Adrenal gland (tissue), 5 donors: ENCODE results near the gene EXOC4.

Experiments
- POLR2A ChIP-seq, 2 donors: fragments of 450-650 bp; IDR thresholded peaks; one replicate each; pipeline ENCODE4 v1.6.1; 2017; ENCODE audit warnings: antibody characterized with exemption in 2 of 2, mild to moderate bottlenecking in 2 of 2, moderate library complexity in 1 of 2
- TF ChIP-seq, protein P1 (sequence below), 6 experiments: fragments of 450-650 bp in 4 of 6; fragments of 200-600 bp in 2 of 6; sonication (generic) in 1 of 6; IDR thresholded peaks; 1 replicate in 5 of 6; 2 replicates in 1 of 6; pipeline versions ENCODE4 v1.5.1 to v1.8.0; 2016 to 2021; ENCODE audit warnings: antibody characterized with exemption in 6 of 6, mild to moderate bottlenecking in 2 of 6, moderate library complexity in 1 of 6
- donor health status: DM: no; HTN: no; CAD: no.

DNA sequence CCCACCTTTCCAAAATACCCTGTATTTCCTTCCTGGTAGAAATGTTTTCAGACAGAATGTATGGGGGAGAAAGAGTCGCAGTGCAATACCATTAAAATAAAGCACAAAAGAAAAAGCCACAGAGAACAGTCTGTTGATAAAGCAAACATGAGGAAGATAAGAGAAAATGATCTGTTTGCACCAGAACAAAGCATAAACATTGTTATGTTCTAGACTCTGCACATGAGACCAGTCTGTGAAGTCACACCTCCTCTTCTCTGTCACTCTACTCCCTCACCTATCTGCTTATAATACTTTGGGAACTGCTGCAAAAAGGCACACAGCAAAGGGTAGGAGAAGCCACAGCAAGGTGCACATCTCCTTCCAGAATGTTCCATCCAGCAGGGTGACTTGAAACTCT is 807.0 kb downstream of the EXOC4 start:
- TF ChIP-seq, protein P1, sequence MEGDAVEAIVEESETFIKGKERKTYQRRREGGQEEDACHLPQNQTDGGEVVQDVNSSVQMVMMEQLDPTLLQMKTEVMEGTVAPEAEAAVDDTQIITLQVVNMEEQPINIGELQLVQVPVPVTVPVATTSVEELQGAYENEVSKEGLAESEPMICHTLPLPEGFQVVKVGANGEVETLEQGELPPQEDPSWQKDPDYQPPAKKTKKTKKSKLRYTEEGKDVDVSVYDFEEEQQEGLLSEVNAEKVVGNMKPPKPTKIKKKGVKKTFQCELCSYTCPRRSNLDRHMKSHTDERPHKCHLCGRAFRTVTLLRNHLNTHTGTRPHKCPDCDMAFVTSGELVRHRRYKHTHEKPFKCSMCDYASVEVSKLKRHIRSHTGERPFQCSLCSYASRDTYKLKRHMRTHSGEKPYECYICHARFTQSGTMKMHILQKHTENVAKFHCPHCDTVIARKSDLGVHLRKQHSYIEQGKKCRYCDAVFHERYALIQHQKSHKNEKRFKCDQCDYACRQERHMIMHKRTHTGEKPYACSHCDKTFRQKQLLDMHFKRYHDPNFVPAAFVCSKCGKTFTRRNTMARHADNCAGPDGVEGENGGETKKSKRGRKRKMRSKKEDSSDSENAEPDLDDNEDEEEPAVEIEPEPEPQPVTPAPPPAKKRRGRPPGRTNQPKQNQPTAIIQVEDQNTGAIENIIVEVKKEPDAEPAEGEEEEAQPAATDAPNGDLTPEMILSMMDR (IDR thresholded peaks at IDR 0.05) = no peak
- TF ChIP-seq POLR2A (IDR thresholded peaks at IDR 0.05) = no peak
